Lung (tissue), 12 donors: ENCODE data around the gene NPPC. TPM values are rescaled to one million over a fixed set of nuclear protein-coding genes. Genes with fewer than 3 reads are reported as not detected.

Source experiments
- ATAC-seq: fragments of 200-7000 bp; cut with Tn5 transposase; one replicate; pipeline ENCODE4 v1.9.1; 2020; ENCODE audit warnings: moderate number of reproducible peaks; ENCODE audit not compliant: insufficient read depth, low FRiP score
- DNase-seq, 3 donors: peaks; one replicate each; pipeline ENCODE4 v3.0.0-alpha.2; 2013 to 2017
- H3K27ac ChIP-seq, 2 donors: one replicate each; pipeline ENCODE4 v1.5.1; 2013; ENCODE audit warnings: mild to moderate bottlenecking in 2 of 2, moderate library complexity in 2 of 2, control low read depth in 1 of 2, inconsistent platforms in 1 of 2, low read depth in 1 of 2, low read length in 1 of 2
- H3K27me3 ChIP-seq, 3 donors: one replicate each; pipeline ENCODE4 v1.5.1; 2013; ENCODE audit warnings: low read length in 2 of 3; ENCODE audit not compliant: control insufficient read depth in 3 of 3, insufficient read depth in 3 of 3
- H3K36me3 ChIP-seq, 4 donors: one replicate each; pipeline ENCODE4 v1.5.1; 2013; ENCODE audit warnings: low read length in 4 of 4, mild to moderate bottlenecking in 1 of 4, moderate library complexity in 1 of 4; ENCODE audit not compliant: control insufficient read depth in 4 of 4, insufficient read depth in 4 of 4
- H3K4me1 ChIP-seq, 5 donors: one replicate each; pipeline ENCODE4 v1.5.1; 2013; ENCODE audit warnings: low read length in 5 of 5, mild to moderate bottlenecking in 2 of 5, moderate library complexity in 1 of 5; ENCODE audit not compliant: control insufficient read depth in 5 of 5, insufficient read depth in 5 of 5
- H3K4me3 ChIP-seq: one replicate; pipeline ENCODE4 v1.5.1; 2013; ENCODE audit warnings: mild to moderate bottlenecking, control low read depth, moderate library complexity
- H3K9ac ChIP-seq, 2 donors: one replicate each; pipeline ENCODE4 v1.5.1; 2013; ENCODE audit warnings: low read length in 2 of 2, control low read depth in 1 of 2; ENCODE audit not compliant: insufficient read depth in 1 of 2
- H3K9me3 ChIP-seq, 4 donors: one replicate each; pipeline ENCODE4 v1.5.1; 2013; ENCODE audit warnings: low read length in 3 of 4, mild to moderate bottlenecking in 1 of 4, moderate library complexity in 1 of 4; ENCODE audit not compliant: control insufficient read depth in 4 of 4, insufficient read depth in 3 of 4
- CTCF ChIP-seq: IDR thresholded peaks from 2 replicates; pipeline ENCODE4 v1.5.1; 2012; ENCODE audit warnings: mild to moderate bottlenecking; ENCODE audit errors: control extremely low read depth, extremely low read depth
- WGBS, 2 donors: extraction: QIAGEN DNeasy Blood & Tissue Kit; methylation state at CpG; one replicate each; pipeline ENCODE4 v1.1.7; 2013; 5-methylcytosine and 5-hydroxymethylcytosine counted together
- polyA plus RNA-seq, 2 donors: library from polyadenylated mRNA; stranded (reverse); fragments of 200-250 nt; gene quantifications; one replicate each; pipeline ENCODE4 v1.2.1, GENCODE V29; 2013
- total RNA-seq, 2 donors: library from RNA; depleted of rRNA in 1 of 2; stranded (reverse); fragments of >200 nt in 1 of 2; gene quantifications; one replicate each; pipeline ENCODE4 v1.2.1, GENCODE V29; 2014 to 2021
- donor health status: control.
- donor health status: control.
- donor health status: Bipolar disorder and iron deficiency.
- donor health status: healthy.
- donor health status: DM: yes; HTN: yes; CAD: no.

Gene NPPC
- total and polyA plus RNA-seq, 4 donors, result 0.77 to 0.94 TPM; not detected in 2

- no peak overlapping the region for H3K27ac ChIP-seq
- 75 to 89% methylated on average over 8 of the region's 8 CpGs for whole genome bisulfite sequencing, 2 donors
- DNase-seq, result no peak
- H3K27me3 ChIP-seq, result peaks cover 21 to 37% (median 22%) of the 10 kb centered on the region in 3 donors
- no peaks in the 10 kb centered on the region for H3K36me3 ChIP-seq
- no peak for TF ChIP-seq CTCF
- H3K4me1 ChIP-seq, result peaks cover 0 to 16% (median 2%) of the 10 kb centered on the region in 5 donors
- H3K9ac ChIP-seq, result no peak overlapping the region
- ATAC-seq, result no peak
- no peaks in the 10 kb centered on the region for H3K9me3 ChIP-seq
- H3K4me3 ChIP-seq, result no peak overlapping the region
These were observed 4.5 kb upstream of the NPPC start for GRCh38 chr2:231930593-231931281.

GRCh38 chr2:231929961-231930592, 3.9 kb upstream of the NPPC start:
- Histone ChIP-seq H3K27ac (no peak overlapping the region), H3K9ac (no peak overlapping the region), H3K4me1 (peaks cover 0 to 20% (median 2%) of the 10 kb centered on the region in 5 donors), H3K9me3 (no peaks in the 10 kb centered on the region), H3K4me3 (no peak overlapping the region), H3K27me3 (peaks cover 21 to 38% (median 26%) of the 10 kb centered on the region in 3 donors), H3K36me3 (no peaks in the 10 kb centered on the region)
- TF ChIP-seq CTCF, result no peak
- WGBS, 2 donors, result 52 to 66% methylated on average over 11 of the region's 11 CpGs
- ATAC-seq, result no peak
- DNase-seq, result peak; percentile 29 to 43 (median 33)

GRCh38 chr2:231928901-231929725, 2.9 kb upstream of the NPPC start:
- no peak overlapping the region for H3K4me3 ChIP-seq
- TF ChIP-seq CTCF, result no peak
- no peak overlapping the region for H3K9ac ChIP-seq
- WGBS, 2 donors, result 82 to 87% methylated on average over 11 of the region's 11 CpGs
- no peaks in the 10 kb centered on the region for H3K9me3 ChIP-seq
- ATAC-seq, result no peak
- H3K27ac ChIP-seq, result no peak overlapping the region
- DNase-seq, result no peak
- H3K4me1 ChIP-seq, result peaks cover 0 to 20% (median 2%) of the 10 kb centered on the region in 5 donors
- no peaks in the 10 kb centered on the region for H3K36me3 ChIP-seq
- peaks cover 26 to 48% (median 31%) of the 10 kb centered on the region in 3 donors for H3K27me3 ChIP-seq
